H1 (cell line): ENCODE results near the gene SNRPD3. TPM values are rescaled to one million over a fixed set of nuclear protein-coding genes. Genes with fewer than 3 reads are reported as not detected.

ENCODE experiments used
- TEAD4 ChIP-seq: IDR thresholded peaks from 2 replicates; pipeline ENCODE4 v1.6.1; 2012; ENCODE audit warnings: low read depth, low read length, inconsistent platforms, mixed read lengths
- polyA plus RNA-seq, 7 experiments: library from polyadenylated mRNA; depleted of rRNA in 3 of 7; stranded (reverse) in 5 of 7; unstranded in 2 of 7; fragments of >200 nt in 5 of 7; fragments of 200-250 nt in 2 of 7; gene quantifications; 1 replicate in 5 of 7; 2 replicates in 1 of 7; 4 replicates in 1 of 7; pipeline versions ENCODE4 v1.2.1 to v1.2.3, GENCODE V29; 2011 to 2013; ENCODE audit warnings: missing spikeins in 2 of 7, mixed read lengths in 2 of 7
- total RNA-seq: library from RNA; stranded (reverse); fragmentation: NEBNext Ultra II Directional; extraction: Animal tissue kit (Norgen Biotek cat#: 25700); gene quantifications from 2 replicates; pipeline ENCODE4 v1.2.1, GENCODE V29; 2021
- TF ChIP-seq, protein P1 (sequence below): IDR thresholded peaks from 2 replicates; pipeline ENCODE4 v1.6.1; 2012; ENCODE audit warnings: inconsistent platforms
- TF ChIP-seq, protein P2 (sequence below): IDR thresholded peaks from 2 replicates; pipeline ENCODE4 v1.6.1; 2011; ENCODE audit warnings: low read length, improper control_type of control experiment

SNRPD3 gene
- total and polyA plus RNA-seq, 2 of the 8 experiments (the other 6 are each of a cell fraction or from before 2014, with no cell fraction given) = 200 to 455 TPM

GRCh38 chr22:24593836-24594568 lies 38.2 kb downstream of the SNRPD3 start (continued):
- no peak for TF ChIP-seq TEAD4
- TF ChIP-seq, protein P1, sequence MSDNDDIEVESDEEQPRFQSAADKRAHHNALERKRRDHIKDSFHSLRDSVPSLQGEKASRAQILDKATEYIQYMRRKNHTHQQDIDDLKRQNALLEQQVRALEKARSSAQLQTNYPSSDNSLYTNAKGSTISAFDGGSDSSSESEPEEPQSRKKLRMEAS = no peak
- TF ChIP-seq, protein P2, sequence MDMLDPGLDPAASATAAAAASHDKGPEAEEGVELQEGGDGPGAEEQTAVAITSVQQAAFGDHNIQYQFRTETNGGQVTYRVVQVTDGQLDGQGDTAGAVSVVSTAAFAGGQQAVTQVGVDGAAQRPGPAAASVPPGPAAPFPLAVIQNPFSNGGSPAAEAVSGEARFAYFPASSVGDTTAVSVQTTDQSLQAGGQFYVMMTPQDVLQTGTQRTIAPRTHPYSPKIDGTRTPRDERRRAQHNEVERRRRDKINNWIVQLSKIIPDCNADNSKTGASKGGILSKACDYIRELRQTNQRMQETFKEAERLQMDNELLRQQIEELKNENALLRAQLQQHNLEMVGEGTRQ = no peak
